GM18517 (cell line): ENCODE measurements around the gene RS1.

Experiments
- ATAC-seq: cut with Tn5 transposase; IDR thresholded peaks from one replicate; pipeline ENCODE4 v1.9.1; 2021; ENCODE audit warnings: mild to moderate bottlenecking, moderate library complexity; ENCODE audit not compliant: unreplicated experiment

RS1 gene

GRCh38 chrX:18668071-18668835 is 3.7 kb downstream of the RS1 start:
- ATAC-seq, result no peak

GRCh38 chrX:18666614-18667013 is 5.3 kb downstream of the RS1 start:
- no peak for ATAC-seq

GRCh38 chrX:18664947-18665346 is 7.0 kb downstream of the RS1 start:
- no peak for ATAC-seq

GRCh38 chrX:18661273-18661672 is 10.6 kb downstream of the RS1 start:
- ATAC-seq, result no peak

DNA sequence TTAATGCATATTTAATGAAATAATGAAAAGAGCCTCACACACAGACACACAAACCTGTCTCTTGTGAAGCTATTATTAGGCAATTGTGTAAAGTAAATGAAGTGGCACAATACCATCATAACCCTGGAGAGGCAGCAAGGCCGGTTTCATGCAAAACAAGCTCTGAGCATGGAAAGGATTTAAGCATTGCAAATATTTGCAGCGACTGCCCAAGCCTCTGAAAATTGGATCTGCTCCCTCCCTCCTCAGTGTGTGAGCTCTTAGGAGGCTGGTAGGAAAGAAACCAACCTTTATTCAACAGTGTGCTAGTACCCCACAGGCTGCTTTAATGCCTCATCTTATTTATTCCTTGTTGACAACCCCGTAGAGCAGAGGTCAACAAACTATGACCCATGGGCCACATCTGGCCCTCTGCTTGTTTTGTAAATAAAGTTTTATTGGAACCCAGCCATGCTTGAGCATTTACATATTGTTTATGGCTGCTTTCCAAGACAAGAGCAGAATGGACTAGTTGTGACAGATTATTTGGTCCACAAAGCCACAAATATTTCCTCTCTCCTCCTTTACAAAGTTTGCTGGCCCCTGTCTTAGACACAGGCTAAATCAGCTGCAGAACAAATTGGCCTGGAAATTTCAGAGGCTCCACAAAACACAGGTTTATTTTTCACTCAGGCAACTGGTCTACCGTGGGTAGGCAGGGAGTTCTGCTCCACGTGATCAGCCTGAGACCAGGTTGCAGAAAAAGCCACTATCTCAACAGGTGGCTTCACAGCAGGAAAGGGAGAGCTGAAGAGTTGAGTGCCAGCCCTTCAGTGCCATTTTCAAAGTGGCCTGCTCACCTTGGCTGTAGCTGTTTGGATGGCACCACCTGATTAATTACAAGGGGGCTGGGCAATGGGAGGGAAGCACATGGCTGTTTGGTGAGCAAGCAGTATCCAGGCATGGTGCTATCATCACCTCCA is 16.8 kb downstream of the RS1 start:
- ATAC-seq, result no peak

- ATAC-seq, result no peak
These were observed 19.3 kb downstream of the RS1 start for GRCh38 chrX:18652636-18653035.

DNA sequence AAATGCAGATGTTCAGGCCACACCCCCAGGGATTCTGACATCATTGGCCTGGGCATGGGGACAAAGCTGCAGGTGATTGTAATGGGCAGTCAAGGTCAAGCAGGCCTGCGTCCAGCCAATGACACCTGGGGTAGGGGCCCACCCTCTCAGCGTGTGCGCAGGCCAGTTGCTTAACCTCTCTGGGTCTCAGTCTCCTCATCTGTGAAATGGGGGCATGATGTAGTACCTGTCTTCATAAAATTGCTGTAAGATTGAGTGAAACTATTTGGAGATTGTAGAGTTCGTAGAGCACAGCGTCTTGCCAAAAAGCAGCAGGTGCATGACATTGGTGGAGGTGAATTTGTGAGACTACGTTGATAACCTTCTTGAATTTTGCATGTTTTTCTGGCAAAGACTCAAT is 21.2 kb downstream of the RS1 start:
- no peak for ATAC-seq

DNA sequence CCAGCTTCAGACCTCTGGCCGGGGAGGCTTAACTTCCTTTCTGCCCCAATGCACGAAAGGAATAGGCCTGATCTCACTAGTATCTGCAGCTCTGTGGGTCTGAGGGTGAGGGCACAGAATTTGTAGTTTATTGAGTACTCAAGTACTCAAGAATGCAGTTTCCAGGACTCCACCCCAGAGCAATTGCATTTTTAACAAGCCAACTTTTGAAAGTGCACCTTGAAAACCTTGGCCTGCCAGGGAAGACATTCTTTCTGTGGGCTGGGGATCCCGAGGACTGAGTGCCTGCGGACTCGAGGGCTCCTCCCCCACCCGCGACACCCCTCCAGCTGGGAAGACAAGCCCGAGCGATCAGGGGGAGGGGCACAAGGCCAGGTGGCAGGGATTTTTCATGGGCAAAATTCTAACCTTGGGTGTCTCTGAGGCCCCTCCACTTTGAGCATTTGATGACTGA is 22.4 kb downstream of the RS1 start:
- no peak for ATAC-seq

DNA sequence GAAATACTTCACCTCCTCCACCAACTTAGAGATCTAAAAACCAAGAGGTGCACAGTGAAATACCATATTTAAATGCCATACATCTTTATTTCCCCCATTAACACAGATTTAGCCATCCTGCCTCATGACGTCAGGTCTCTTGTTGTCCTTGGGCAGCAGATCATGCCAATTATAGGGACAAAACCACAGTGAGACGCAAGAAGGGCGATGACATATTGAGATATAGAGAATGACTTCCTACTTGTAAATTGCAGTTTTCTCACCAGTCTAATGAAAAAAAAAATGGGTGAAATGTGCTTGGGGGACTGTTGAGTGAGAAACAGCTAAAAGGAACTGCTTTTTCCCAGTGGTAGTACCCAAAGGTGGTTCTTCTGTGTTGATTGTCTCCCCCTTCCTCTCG is 24.3 kb downstream of the RS1 start:
- no peak for ATAC-seq

DNA sequence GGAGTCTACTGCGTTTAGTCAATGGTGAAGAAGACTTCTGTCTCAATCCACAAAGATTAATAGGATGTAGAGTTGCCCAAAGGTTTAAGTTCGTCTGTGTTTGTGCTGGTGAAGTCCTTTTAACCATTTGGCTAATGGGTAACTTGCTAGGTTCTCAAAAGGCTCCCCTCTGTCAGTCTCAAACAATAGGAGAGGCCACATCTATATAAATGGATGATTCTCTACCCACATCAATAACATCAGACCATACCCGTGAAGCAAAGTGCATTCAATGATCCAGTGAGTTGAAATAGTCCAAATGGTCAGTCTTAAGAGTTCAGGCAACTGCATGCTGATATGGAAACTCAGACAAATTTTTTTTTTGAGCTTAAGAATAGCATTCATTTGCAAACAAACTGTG is 28.1 kb downstream of the RS1 start:
- no peak for ATAC-seq

- ATAC-seq, result no peak
These were observed 28.7 kb downstream of the RS1 start for GRCh38 chrX:18643243-18643642.

DNA sequence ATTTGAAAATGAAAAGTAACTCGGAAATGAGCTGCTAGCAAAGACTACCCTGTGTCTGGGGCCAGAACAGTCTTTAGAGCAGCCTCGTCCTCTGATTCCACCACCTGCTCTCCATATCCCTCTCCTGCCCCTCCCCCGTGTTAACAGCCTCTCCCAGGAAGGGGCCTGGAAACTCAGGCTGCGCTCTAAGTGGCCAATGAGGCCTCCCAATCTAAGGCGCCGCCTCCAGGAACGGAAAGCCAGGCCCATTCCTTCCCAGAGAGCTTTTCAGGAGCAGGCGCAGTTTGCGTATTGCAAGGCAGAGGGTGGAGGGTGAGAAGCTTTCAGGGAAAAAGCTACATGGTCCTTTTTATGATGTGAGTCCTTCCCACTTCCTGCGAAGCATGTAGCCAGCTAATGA is 31.2 kb downstream of the RS1 start:
- no peak for ATAC-seq

DNA sequence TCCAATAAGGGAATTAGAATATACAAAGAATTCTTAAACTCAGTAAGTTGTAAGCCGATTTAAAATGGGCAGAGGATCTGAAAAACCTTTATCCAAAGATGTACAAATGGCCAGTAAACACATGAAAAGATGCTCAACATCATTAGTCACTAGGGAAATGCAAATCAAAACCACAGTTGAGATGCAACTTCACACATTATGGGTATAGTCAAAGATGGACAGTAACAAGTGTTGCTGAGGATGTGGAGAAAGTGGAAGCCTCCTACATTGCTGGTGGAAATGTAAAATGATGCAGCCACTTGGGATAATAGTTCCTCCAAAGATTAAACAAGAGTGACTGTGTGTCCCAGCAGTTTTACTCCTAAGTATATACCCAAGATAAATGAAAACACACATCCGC is 32.6 kb downstream of the RS1 start:
- no peak for ATAC-seq

- no peak for ATAC-seq
These were observed 33.5 kb downstream of the RS1 start for GRCh38 chrX:18638398-18638797.

DNA sequence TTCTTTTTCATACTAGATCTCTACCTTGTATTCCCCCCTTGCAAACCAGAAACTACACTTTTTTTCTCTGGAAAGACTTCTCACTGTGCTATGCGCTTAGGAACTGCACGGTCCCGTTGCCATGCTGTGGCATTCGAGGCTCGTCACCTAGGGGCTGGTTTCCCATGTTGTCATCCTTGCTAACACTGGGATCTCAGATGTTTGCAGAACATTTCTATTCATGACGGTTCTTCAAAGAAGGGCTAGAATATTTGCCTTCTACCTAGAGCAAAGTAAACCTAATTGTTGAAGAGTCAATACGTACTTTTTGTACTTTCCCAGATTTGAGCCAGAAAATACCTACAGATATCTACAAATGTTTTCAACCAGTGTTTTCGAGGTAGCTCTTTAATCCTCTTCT is 41.0 kb downstream of the RS1 start:
- ATAC-seq, result no peak

- ATAC-seq, result no peak
These were observed 47.3 kb downstream of the RS1 start for GRCh38 chrX:18624599-18624998.

DNA sequence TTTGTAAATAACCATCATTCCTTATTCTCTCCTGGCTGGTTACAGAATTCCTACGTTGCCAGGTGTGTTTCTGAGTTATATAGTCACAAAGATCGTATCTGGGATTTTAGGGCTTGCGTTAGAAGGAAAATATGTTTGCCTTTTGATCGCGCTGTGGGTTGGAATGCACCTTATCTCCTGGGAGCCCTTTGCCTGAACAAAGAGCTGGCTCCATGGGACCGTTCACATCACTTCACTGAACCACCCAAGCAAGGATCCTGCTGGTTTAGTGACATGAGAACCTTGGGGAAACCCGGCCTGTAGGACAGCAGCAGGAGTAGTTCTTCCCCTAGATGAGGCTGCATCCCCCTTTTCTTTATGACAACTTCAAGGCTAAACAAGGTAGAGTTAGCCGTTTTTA is 51.6 kb downstream of the RS1 start:
- no peak for ATAC-seq

DNA sequence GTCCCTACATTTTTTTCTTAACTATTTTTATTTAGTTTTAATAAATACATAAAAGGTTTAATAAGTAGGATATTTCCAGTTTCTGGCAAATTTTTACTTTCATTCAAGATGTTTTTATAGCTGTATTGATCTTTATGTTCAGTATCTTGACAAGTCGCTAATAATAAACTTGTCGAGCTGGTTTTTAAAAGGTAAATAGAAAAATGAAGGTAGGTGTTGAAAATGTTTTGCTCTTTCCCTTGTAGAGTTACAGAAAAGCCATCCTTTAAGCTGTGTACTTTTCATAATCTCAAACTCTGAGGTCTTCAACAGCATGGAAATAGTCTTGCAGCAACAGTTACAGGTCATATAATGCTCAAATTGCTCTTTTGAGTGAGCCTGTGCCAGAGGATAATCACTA is 52.6 kb downstream of the RS1 start:
- ATAC-seq, result no peak

DNA sequence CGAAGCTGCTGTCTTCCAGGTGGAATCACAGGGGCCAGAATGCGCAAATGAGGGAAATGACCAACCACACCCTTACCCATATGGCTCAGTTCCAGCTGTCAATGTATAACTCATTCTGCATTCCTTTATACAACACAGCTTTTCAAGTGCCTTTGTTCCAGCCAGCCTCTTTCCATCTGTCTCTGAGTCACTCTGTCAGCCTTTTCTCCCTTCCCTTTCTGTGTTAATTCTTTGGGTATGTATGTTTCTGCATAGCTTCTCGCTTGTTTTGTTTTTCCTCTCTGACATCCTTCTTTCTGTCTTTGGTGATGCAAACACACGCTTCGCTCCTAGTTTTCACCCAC is 54.5 kb downstream of the RS1 start:
- no peak for ATAC-seq

GRCh38 chrX:18616688-18617406 is 55.1 kb downstream of the RS1 start:
- no peak for ATAC-seq

DNA sequence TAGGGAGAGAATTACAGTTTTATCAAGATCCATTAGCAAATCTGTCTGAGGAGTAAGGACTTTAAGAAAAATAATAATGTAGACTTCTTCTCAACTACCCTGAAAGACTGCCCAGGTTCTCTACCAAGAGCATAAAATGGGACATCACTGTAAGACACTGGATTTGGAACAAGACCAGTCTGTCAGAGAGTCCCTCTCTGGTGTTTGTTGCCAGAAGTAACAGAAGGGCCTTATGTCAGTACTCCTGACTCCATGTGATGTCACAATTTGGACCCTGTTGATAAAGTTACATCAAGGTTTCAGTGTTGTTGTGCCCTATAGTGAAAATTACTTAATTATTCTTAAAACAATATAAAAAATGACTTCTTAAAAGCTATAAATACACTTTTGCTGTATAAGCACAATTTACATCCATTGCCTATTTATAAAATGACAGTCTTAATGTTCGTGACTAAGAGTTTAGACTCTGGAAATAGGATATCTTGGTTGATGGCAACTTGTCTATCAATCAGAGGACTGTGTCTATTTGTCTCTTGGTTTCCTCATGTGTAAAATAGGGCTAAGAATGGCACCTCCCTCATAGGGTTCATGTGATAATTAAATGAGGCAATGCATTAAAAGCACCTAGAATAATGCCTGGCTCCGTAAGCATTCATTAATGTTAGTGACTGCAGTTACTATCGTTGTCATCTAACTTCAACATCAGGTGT is 57.8 kb downstream of the RS1 start:
- no peak for ATAC-seq
